Parathyroid adenoma (tissue), 2 donors: ENCODE results near the gene PELO.
A peak's percentile ranks its signal among the peaks of the same experiment; 100 is the strongest.

Source experiments
- H2AFZ ChIP-seq: fragments of 300-600 bp; sonication (generic); one replicate; pipeline ENCODE4 v1.7.0; 2017; ENCODE audit warnings: antibody characterized with exemption, mild to moderate bottlenecking
- H3K27ac ChIP-seq: fragments of 300-600 bp; sonication (generic); one replicate; pipeline ENCODE4 v1.7.0; 2017
- H3K27me3 ChIP-seq: fragments of 300-600 bp; sonication (generic); one replicate; pipeline ENCODE4 v1.7.0; 2017; ENCODE audit warnings: low read length; ENCODE audit not compliant: control insufficient read depth, insufficient read depth
- H3K36me3 ChIP-seq: fragments of 300-600 bp; sonication (generic); one replicate; pipeline ENCODE4 v1.7.0; 2017; ENCODE audit warnings: low read length; ENCODE audit not compliant: control insufficient read depth, insufficient read depth
- H3K4me1 ChIP-seq: fragments of 300-600 bp; sonication (generic); one replicate; pipeline ENCODE4 v1.7.0; 2017; ENCODE audit warnings: control low read depth
- H3K4me2 ChIP-seq: fragments of 300-600 bp; sonication (generic); one replicate; pipeline ENCODE4 v1.7.0; 2017; ENCODE audit warnings: low read length
- H3K4me3 ChIP-seq: fragments of 300-600 bp; sonication (generic); one replicate; pipeline ENCODE4 v1.7.0; 2017; ENCODE audit warnings: low read depth, low read length
- H3K79me2 ChIP-seq: fragments of 300-600 bp; sonication (generic); one replicate; pipeline ENCODE4 v1.7.0; 2017; ENCODE audit warnings: control low read depth
- H3K9ac ChIP-seq: fragments of 300-600 bp; sonication (generic); one replicate; pipeline ENCODE4 v1.7.0; 2017; ENCODE audit warnings: mild to moderate bottlenecking
- H3K9me3 ChIP-seq: fragments of 300-600 bp; sonication (generic); one replicate; pipeline ENCODE4 v1.7.0; 2017; ENCODE audit warnings: low read length; ENCODE audit not compliant: control insufficient read depth
- CTCF ChIP-seq: fragments of 300-600 bp; sonication (generic); IDR thresholded peaks from one replicate; pipeline ENCODE4 v1.7.0; 2017; ENCODE audit warnings: antibody characterized with exemption, mild to moderate bottlenecking
- donor health status: primary hyperparathyroidism.

Gene PELO

GRCh38 chr5:52822437-52822836 lies 34.7 kb downstream of the PELO start:
- Histone ChIP-seq H3K36me3 (no peaks in the 10 kb centered on the region), H2AFZ (no peak overlapping the region), H3K4me1 (peaks cover 25% of the 10 kb centered on the region), H3K79me2 (peaks cover 51% of the 10 kb centered on the region), H3K27ac (peak overlapping the region; percentile 22), H3K4me3 (no peak overlapping the region), H3K9ac (no peak overlapping the region), H3K4me2 (no peak overlapping the region), H3K9me3 (no peaks in the 10 kb centered on the region), H3K27me3 (no peaks in the 10 kb centered on the region)
- no peak for TF ChIP-seq CTCF

GRCh38 chr5:52824827-52825226 lies 37.1 kb downstream of the PELO start:
- H3K4me3 ChIP-seq: no peak overlapping the region
- TF ChIP-seq CTCF: no peak
- H3K79me2 ChIP-seq: peaks cover 55% of the 10 kb centered on the region
- H3K27ac ChIP-seq: no peak overlapping the region
- H3K36me3 ChIP-seq: no peaks in the 10 kb centered on the region
- H3K4me2 ChIP-seq: no peak overlapping the region
- no peak overlapping the region for H3K9ac ChIP-seq
- H3K27me3 ChIP-seq: no peaks in the 10 kb centered on the region
- peaks cover 27% of the 10 kb centered on the region for H3K4me1 ChIP-seq
- H2AFZ ChIP-seq: no peak overlapping the region
- H3K9me3 ChIP-seq: no peaks in the 10 kb centered on the region

GRCh38 chr5:52825826-52826225 lies 38.1 kb downstream of the PELO start:
- Histone ChIP-seq H2AFZ (no peak overlapping the region), H3K9me3 (no peaks in the 10 kb centered on the region), H3K36me3 (no peaks in the 10 kb centered on the region), H3K79me2 (peaks cover 55% of the 10 kb centered on the region), H3K27me3 (no peaks in the 10 kb centered on the region), H3K9ac (no peak overlapping the region), H3K4me3 (no peak overlapping the region), H3K27ac (no peak overlapping the region), H3K4me1 (peaks cover 27% of the 10 kb centered on the region), H3K4me2 (no peak overlapping the region)
- no peak for TF ChIP-seq CTCF

GRCh38 chr5:52827815-52828214 lies 40.1 kb downstream of the PELO start:
- Histone ChIP-seq H3K4me3 (no peak overlapping the region), H3K27me3 (no peaks in the 10 kb centered on the region), H3K79me2 (peaks cover 49% of the 10 kb centered on the region), H3K27ac (no peak overlapping the region), H3K36me3 (no peaks in the 10 kb centered on the region), H2AFZ (no peak overlapping the region), H3K9me3 (no peaks in the 10 kb centered on the region), H3K4me2 (no peak overlapping the region), H3K9ac (no peak overlapping the region), H3K4me1 (peaks cover 19% of the 10 kb centered on the region)
- TF ChIP-seq CTCF: no peak

DNA sequence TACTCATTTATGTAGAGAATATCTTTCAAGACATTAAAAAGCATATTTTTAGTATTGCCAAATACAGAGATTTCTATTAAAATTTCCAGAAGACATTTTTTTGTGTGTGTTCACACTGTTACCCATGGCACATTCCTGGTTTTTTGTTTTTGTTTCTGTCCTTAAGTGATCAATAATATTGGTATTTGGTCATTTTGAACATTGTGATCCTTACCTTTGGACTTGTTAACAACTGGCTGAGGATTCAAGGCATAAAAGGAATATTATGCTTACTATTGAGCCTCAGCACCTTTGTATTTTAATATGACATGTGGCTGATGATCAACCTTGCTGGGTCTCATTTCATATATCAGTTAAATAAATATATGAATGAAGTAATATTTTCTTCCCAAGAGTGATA lies 41.9 kb downstream of the PELO start:
- H3K27me3 ChIP-seq: no peaks in the 10 kb centered on the region
- H3K4me3 ChIP-seq: no peak overlapping the region
- no peaks in the 10 kb centered on the region for H3K9me3 ChIP-seq
- H2AFZ ChIP-seq: no peak overlapping the region
- H3K9ac ChIP-seq: no peak overlapping the region
- H3K27ac ChIP-seq: no peak overlapping the region
- H3K4me2 ChIP-seq: no peak overlapping the region
- peaks cover 22% of the 10 kb centered on the region for H3K4me1 ChIP-seq
- TF ChIP-seq CTCF: no peak
- H3K36me3 ChIP-seq: no peaks in the 10 kb centered on the region
- peaks cover 48% of the 10 kb centered on the region for H3K79me2 ChIP-seq
